Raji (cell line): ENCODE results near the gene SIDT1.

Experiments used
- POLR2A ChIP-seq: IDR thresholded peaks from 2 replicates; pipeline ENCODE4 v1.6.1; 2011; ENCODE audit warnings: low read depth, low read length, control low read depth; ENCODE audit not compliant: insufficient read depth

SIDT1 gene

GRCh38 chr3:113678773-113679172, 146.4 kb downstream of the SIDT1 start:
- no peak for TF ChIP-seq POLR2A
